ENCODE results near the gene SCYL1. TPM values are rescaled to one million over a fixed set of nuclear protein-coding genes. Genes with fewer than 3 reads are reported as not detected.

The SCYL1 gene
- total RNA-seq (10 to 100 TPM; 57.4 to 60.7 TPM), total RNA-seq (41.4 to 130 (median 78.2) reads per million in 172 experiments)
- polyA plus RNA-seq (2013, experiment 1 of 2) = 40.8 TPM
- 44.0 TPM for polyA plus RNA-seq (2013, experiment 2 of 2)

DNA sequence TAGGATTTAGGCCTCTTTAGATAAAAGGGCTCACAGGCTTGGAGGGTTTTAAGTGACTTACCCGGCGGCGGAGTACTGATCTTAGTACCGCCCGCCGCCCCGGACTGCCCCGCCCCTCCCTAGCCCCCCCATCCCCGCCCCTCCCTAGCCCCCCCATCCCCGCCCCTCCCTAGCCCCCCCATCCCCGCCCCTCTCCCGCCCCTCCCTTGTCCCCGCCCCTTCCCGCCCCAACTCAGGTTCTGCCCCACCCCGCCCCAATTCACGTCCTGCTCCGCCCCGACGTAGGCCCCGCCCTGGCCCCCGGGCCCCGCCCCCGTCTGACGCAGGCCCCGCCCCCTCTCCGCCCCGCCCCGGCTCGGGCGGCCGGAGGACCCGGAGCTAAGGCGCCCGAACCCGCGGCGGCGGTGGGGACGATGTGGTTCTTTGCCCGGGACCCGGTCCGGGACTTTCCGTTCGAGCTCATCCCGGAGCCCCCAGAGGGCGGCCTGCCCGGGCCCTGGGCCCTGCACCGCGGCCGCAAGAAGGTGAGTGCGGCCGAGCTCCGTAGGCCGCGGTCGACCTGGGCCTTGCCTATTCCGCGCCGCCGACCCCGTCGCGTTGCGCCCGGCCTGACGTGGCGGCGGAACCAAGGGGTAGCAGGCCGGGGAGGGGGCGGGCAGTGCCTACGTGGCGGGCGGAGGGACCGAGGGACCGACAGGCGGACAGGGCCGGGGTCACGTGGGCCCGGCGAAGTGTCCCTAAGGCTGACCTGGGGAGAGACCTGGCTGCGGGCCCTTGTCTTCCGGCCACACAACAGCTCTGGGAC is at the start of gene SCYL1:
SCYL1 (plus strand) TSS at position 343 of the 805 bp plus-strand sequence; CDS start at position 414, 71 bp downstream.
- Mint-ChIP-seq H3K9me3 (no peaks in the 10 kb centered on the region), H3K4me1 (ENCODE audit: low read depth) (peaks cover 58% of the 10 kb centered on the region), H3K4me3 (peak within 1 kb of the TSS; percentile 88), H3K27ac (peak within 1 kb of the TSS; percentile 91), H3K27me3 (no peaks in the 10 kb centered on the region), H3K36me3 (ENCODE audit: low read depth) (peaks cover 30% of the 10 kb centered on the region)
- DNase-seq (peak; percentile 72 to 91 (median 81)), ATAC-seq (ENCODE audit: poor library complexity) (peak; percentile 79)
- Histone ChIP-seq H3K36me3 (ENCODE audit: insufficient read depth, low read length) (peaks cover 22% of the 10 kb centered on the region), H3K27me3 (ENCODE audit: control insufficient read depth in 1 of 2, insufficient read depth in 2 of 2, low read length in 2 of 2) (no peaks in the 10 kb centered on the region), H3K4me1 (ENCODE audit: insufficient read depth, low read length) (peaks cover 65% of the 10 kb centered on the region), H3K9me3 (ENCODE audit: control insufficient read depth in 1 of 2, insufficient read depth in 1 of 2, low read length in 2 of 2) (no peaks in the 10 kb centered on the region), H3K27ac (ENCODE audit: low read depth in 1 of 2, low read length in 2 of 2) (peak within 1 kb of the TSS; percentile 60 to 84), H3K4me3 (ENCODE audit: low read length) (peak within 1 kb of the TSS; percentile 75)
- ChIA-PET POLR2A (interaction anchor here (0.6 to 4.1 kb wide), 27 partner anchors 10 to 746 kb away, joined by 3 to 106 read pairs (median 4); partner anchors contain the start of genes DPF2, EHBP1L1, FAM89B and FRMD8), CTCF (interaction anchor here (0.6 to 2.0 kb wide), 9 partner anchors 14 to 791 kb away, joined by 3 to 8 read pairs (median 3); no protein-coding TSS in a partner anchor)
- TF ChIP-seq, protein P1, sequence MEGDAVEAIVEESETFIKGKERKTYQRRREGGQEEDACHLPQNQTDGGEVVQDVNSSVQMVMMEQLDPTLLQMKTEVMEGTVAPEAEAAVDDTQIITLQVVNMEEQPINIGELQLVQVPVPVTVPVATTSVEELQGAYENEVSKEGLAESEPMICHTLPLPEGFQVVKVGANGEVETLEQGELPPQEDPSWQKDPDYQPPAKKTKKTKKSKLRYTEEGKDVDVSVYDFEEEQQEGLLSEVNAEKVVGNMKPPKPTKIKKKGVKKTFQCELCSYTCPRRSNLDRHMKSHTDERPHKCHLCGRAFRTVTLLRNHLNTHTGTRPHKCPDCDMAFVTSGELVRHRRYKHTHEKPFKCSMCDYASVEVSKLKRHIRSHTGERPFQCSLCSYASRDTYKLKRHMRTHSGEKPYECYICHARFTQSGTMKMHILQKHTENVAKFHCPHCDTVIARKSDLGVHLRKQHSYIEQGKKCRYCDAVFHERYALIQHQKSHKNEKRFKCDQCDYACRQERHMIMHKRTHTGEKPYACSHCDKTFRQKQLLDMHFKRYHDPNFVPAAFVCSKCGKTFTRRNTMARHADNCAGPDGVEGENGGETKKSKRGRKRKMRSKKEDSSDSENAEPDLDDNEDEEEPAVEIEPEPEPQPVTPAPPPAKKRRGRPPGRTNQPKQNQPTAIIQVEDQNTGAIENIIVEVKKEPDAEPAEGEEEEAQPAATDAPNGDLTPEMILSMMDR (IDR thresholded peaks at IDR 0.05) = no peak
- intact Hi-C loops (cut with DNase I, micrococcal nuclease) = loop anchor here (1.0 to 10.0 kb wide), 4 partner anchors 15 to 942 kb away; partner anchors contain the start of genes EHBP1L1 (in 1 of the 2), FAM89B (in 1 of the 2), PELI3 (in 1 of the 2) and TM7SF2 (in 1 of the 2)

DNA sequence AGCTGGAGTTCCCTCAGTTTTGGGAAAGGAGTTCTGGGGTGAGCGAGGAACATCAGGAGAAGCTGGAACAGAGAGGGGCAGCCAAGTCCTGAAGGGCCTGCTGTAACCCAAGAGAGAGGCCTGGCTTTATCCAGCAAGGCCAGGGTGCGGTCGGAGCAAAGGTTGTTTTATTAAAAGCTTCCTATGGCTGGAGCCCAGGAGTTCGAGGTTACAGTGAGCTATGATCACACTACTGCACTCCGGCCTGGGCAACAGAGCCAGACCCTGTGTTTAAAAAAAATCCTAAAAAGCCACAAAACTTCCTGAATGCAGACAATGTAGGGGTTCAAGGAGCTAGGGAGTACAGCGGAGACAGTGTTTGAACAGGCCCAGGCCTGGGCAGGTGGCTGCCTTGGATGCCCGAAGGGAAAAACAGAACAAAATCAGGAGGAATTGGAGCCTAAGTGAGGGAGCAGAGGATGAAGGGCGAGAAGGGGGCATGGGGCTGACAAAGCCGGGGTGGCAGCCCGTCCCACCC is 48.2 kb upstream of the SCYL1 start:
- H3K36me3 ChIP-seq (ENCODE audit: insufficient read depth, low read length) = no peaks in the 10 kb centered on the region
- H3K27me3 ChIP-seq (ENCODE audit: control insufficient read depth in 1 of 2, insufficient read depth in 2 of 2, low read length in 2 of 2) = no peaks in the 10 kb centered on the region
- TF ChIP-seq, protein P1 (IDR thresholded peaks at IDR 0.05) = no peak
- POLR2A ChIA-PET = interaction anchor here (0.8 to 18.1 kb wide), 6 partner anchors 27 to 54 kb away, joined by 3 to 968 read pairs (median 4); partner anchors contain the start of genes MALAT1, NEAT1 and SCYL1
- peak overlapping the region; percentile 100 for H3K4me3 Mint-ChIP-seq
- H3K27ac ChIP-seq (ENCODE audit: low read depth in 1 of 2, low read length in 2 of 2) = peak overlapping the region; percentile 94 to 99
- H3K4me3 ChIP-seq (ENCODE audit: low read length) = peak overlapping the region; percentile 80
- CTCF ChIA-PET = interaction anchor here (0.8 to 1.5 kb wide), 3 partner anchors 20 to 95 kb away, joined by 3 to 7 read pairs (median 4); no protein-coding TSS in a partner anchor
- peaks cover 40% of the 10 kb centered on the region for H3K4me1 ChIP-seq (ENCODE audit: insufficient read depth, low read length)
- peaks cover 6% of the 10 kb centered on the region for H3K36me3 Mint-ChIP-seq (ENCODE audit: low read depth)
- peak; percentile 0 for ATAC-seq (ENCODE audit: poor library complexity)
- no peaks in the 10 kb centered on the region for H3K27me3 Mint-ChIP-seq
- intact Hi-C loops (cut with DNase I, micrococcal nuclease) = loop anchor here (1.0 to 2.0 kb wide), 2 partner anchors 21 to 30 kb away; no protein-coding TSS in a partner anchor
- H3K9me3 ChIP-seq (ENCODE audit: control insufficient read depth in 1 of 2, insufficient read depth in 1 of 2, low read length in 2 of 2) = no peaks in the 10 kb centered on the region
- no peaks in the 10 kb centered on the region for H3K9me3 Mint-ChIP-seq
- H3K4me1 Mint-ChIP-seq (ENCODE audit: low read depth) = peaks cover 22% of the 10 kb centered on the region
- peak overlapping the region; percentile 99 for H3K27ac Mint-ChIP-seq
- no peak for DNase-seq

All from CD4-positive, alpha-beta T cell (primary cell).